Globus pallidus (tissue), 1 donor: ENCODE measurements around the gene EPB41L4B.
"Not testable (repeated sequence)": the region's sequence is repeated elsewhere in the genome, so short reads cannot be mapped to it uniquely, and the experiment has no call there.

ENCODE experiments used
- DNase-seq: peaks from one replicate; pipeline ENCODE4 v3.0.0-alpha.2; 2015; ENCODE audit warnings: low spot score

EPB41L4B gene

DNA sequence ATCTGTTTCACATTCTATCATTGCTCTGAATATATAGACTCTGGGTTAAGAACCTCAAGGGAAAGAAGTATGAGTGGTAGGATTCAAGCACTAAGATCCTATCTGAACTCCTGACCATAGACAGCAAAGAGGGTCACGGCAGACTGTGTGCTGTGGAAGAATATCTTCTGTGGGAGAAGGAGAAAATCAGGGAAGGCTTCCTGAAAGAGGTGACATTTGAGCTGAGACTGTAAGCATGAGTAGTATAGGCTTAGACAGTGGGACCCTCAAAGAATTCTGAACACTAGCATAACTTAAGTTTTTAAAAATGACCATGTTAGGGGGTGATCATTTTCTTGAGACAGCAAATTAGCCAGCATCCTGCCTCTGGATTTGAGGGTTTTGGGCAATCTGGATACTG lies 157.7 kb downstream of the EPB41L4B start:
- no peak for DNase-seq

DNA sequence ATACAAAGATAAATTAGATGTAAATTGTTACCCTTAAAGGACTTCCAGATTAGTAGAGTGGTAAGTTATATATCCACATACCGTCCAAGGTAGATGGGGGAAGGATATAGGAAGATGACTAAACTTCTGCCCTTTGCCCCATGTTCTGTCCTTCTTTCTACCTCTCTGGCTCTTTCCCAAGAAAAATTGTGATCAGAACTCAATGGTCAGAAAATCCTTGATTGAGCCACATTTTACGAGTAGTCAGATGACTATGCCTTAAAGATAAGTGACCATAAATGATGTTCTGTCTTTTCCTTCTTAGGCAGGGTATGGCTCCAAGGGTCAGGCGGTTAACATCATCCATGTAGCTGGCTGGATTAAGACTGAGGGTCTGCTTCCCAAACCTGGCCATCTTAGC lies 158.2 kb downstream of the EPB41L4B start:
- no peak for DNase-seq

DNA sequence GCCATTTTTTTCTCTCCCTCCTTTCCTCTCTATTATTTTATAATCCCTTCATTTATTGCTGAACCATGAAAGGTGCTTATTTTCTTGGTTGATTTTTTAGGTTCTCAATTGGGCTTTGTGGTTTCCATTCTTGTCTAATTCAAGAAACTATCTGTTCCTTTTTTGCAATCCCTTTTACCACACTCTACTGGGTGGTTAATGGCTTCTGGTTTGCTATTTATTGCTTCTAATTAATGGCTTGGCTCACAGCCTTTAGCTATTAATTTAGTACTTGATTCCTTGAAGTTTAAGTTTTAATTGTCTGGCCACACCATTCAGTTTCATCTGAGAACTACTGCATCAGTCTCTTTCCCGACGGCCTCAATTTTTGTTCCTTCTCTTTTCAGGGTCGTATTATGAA lies 159.4 kb downstream of the EPB41L4B start:
- DNase-seq: no peak

DNA sequence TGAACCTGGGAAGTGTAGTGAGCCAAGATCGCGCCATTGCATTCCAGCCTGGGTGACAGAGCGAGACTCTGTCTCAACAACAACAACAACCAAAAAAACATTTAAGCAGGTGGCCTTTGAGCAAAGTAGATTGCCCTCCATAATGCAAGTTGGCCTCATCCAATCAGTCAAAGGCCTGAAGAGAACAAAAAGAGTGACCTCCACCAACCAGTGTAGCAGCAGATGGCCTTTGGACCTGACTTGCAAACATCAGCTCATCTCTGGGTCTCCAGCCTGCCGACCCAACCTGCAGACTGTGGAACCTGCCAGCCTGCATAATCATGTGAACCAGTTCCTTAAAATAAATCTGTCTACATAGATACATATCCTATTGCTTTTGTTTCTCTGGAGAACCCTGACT lies 161.3 kb downstream of the EPB41L4B start:
- no peak for DNase-seq

DNA sequence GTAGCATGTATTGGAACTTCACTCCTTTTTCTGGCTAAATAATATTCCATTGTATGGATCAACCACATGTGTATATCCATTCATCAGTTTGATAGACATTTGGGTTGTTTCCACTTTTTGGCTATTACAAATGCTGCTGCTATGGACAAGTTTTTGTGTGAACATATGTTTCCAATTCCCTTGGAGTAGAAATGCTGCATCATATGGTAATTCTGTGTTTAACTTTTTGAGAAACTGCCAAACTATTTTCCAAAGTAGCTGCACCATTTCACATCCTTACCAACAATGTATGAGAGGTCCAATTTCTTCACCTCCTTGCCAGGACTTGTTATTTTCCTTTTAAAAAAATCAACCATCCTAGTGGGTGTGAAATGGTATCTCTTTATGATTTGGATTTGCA lies 162.2 kb downstream of the EPB41L4B start:
- no peak for DNase-seq

DNA sequence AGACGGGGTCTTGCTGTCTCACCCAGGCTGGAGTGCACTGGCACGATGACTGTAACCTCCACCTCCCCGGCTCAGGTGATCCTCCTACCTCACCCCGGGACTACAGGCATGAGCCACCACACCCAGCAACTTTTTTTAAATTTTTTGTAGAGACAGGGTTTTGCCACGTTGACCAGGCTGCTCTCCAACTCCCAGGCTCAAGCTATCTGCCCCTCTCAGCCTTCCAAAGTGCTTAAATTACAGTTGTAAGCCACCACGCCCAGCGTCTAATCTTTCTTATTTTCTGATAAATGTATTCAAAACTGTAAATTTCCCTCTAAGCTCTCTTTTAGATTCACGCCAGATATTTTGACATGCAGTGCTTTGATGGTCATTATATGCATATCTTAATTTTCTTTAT lies 164.2 kb downstream of the EPB41L4B start:
- DNase-seq: no peak

DNA sequence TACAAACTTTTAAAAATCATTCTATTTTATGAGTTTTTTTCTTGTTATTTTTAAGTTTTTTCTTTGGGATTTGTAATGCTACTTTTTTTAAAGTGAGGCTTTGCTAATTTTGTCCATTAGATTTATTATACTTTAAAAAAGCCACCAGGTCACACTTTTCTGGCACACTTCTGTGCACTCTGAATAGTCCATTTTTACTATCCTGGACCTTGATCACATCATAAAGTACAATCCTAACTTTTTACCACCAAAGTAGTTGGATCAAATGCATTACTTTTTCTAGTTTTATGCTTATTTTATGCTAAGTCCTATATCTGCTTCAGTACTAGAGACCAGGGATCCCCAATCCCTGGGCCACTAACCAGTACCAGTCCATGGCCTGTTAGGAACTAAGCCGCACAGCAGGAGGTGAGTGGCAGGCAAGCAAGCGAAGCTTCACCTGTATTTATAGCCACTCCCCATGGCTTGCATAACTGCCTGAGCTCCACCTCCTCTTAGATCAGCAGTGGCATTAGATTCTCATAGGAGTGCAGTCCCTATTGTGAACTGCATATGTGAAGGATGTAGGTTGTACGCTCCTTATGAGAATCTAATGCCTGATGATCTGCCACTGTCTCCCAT lies 169.8 kb downstream of the EPB41L4B start:
- DNase-seq: no peak

DNA sequence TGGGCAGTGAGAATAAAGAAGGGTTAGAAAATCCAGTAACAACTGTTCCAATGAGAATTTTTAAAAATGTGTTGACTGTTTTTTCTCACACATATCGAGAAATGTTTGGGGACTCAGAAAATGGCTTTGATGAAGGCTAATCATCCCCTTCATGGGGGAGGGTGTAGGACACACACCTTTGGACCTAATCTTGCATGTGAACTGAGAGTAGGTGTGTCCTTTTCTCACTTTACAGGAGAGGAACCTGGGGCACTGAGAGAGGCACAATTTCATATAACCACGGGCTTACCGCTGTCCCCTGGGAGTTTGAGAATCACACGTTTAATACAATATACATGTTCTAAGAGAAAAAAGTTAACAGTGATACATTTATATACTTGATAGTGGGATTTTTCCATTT lies 171.1 kb downstream of the EPB41L4B start:
- DNase-seq: no peak

DNA sequence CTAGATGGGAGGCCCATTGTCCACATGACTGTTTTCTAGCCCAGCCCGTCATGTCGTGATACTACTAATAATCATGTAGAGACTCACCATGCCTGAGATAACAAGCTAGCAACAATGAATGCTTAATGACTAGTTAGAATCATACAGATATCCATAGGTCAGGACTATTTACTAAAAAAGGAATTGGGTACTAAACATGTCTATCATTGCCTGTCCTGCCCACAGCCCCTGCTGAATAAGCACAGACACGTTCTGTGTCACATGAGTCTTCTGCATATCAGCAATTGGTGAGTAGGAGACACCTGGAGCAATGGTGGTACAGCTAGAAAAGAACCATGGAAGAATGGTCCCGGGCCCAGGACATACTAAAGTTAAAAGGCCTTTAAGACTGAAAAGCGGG lies 171.8 kb downstream of the EPB41L4B start:
- DNase-seq: no peak

DNA sequence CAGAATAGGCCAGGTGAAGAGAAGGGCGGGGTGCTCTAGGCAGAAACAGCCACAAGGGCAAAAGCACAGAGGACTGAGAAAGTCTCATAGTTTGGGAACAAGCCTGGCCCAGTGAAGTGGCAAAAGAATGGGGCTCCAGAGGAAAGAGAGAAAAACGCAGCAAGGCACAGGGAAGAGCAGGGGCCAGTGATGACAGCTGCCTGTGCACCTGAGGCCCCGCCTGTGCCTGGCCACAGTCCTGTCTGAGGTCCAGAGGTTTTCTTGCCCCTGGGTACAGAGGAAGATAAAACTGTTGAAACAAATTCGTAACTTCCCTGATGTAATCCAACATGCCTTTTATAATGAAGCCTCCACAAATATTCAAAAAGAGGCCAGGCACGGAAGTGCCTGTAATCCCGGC lies 175.8 kb downstream of the EPB41L4B start:
- DNase-seq: no peak

DNA sequence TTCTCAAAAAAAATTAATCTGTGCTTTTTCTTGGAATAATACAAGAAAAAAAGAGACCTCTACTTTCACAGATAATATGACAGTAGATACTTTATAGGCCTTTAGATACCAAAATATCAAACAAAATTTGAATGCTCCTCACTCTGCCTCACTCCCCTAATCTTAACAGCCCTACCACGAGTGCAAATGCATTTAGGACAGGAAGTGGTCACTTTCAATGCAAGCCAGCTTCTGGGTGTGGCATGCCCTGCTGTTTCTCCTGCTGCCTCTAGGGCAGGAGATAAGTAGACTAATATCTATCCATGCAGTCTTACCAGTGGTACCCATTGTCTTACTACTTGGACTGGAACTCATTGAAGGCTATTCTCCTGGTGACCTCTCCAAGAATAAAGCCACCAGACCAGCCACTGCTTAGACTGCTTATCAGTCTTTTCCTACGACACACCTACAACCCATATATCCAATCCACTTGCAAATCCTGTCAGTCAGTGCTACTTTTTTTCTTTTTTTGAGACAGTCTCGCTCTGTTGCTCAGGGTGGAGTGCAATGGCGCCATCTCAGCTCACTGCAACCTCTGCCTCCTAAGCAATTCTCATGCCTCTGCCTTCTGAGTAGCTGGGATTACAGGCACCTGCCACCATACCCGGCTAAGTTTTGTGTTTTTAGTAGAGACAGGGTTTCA lies 176.8 kb downstream of the EPB41L4B start:
- no peak for DNase-seq

DNA sequence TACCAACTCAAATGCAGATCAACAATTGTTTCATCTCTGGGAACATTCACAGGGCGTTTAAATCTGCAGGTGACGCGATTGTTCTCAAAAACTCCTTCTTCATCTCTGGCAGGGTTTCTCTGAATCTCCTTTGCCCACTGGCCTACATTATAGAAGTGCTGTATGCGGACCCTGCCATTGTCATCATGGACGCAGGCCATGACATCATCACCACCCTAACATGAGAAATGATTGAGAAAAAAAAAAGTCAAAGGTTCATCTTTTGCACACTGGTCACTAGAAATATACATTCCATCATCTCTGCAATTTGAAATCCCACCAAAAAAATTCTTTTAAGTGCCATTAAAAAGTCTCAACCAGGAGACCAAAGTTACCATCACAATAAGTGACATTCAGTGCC lies 179.5 kb downstream of the EPB41L4B start:
- DNase-seq: no peak

DNA sequence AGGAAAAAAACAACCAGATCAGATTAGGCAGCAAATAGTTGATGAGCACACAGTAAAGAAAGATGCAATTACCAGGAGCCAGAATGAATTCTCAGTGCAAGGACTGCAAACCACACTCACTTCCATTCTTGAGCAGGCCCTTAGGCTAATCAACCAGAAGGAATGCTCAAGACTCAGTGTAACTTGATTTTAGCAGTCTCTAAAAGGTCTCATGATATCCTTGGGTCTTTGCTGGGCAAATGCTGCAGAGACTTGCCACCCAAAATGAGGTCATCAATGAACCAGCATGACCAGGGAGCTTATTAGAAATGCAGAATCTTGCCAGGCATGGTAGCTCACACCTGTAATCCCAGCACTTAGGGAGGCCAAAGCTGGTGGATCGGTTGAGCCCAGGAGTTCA lies 181.0 kb downstream of the EPB41L4B start:
- no peak for DNase-seq

DNA sequence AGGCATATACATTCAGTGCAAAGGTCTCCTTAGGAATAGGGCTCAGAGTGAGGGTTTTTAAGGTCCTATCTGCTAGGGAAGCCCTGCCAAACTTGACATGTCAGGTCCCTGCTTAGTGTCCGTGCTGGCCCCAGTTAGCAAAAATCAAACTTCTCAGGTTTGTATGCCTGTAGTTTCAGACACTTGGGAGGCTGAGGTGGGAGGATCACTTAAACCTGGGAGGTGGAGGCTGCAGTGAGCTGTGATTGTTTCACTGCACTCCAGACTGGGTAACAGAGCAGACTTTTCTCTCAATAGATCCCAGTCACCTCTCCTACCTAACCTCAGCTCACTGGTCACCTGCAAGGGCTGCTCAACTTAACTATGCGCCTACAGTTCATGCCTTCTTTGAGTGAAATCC lies 182.4 kb downstream of the EPB41L4B start:
- DNase-seq: no peak

DNA sequence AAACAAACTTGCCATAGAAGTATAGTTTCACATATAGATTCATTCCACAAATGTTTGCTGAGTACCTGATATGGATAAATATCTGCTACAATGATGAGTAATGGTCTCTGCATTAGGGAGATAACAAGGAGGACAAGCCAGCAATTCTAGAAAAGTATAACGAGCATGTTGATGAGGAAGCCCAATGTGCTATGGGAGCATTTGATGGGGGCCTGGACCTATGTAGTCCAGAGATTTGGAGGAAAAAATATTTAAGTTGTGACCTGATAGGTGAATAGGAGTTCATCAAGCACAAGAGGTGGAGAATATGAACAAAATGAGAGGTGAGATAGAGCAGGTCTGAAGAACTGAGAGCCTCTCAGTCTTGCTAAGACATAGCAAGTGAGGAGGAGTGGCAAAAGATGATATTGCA lies 186.7 kb downstream of the EPB41L4B start:
- DNase-seq: no peak

DNA sequence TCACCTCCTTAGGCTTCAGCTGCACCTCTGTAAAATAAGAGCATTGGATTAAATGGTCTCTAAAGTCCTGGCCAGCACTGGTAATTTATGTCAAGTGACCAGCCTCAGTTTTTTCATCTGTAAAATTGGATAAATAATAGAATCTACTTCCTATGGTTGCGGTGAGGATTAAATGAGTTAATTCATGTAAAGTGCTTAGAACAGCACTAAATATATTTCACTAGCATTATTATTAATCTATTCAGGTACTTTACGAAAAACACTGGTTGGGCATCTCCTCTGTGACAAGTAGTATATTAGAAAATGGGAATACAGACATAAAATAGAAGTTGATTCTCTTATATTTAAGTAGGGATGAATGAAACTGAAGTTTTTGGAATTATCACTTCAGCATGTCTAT lies 187.3 kb downstream of the EPB41L4B start:
- DNase-seq: no peak

DNA sequence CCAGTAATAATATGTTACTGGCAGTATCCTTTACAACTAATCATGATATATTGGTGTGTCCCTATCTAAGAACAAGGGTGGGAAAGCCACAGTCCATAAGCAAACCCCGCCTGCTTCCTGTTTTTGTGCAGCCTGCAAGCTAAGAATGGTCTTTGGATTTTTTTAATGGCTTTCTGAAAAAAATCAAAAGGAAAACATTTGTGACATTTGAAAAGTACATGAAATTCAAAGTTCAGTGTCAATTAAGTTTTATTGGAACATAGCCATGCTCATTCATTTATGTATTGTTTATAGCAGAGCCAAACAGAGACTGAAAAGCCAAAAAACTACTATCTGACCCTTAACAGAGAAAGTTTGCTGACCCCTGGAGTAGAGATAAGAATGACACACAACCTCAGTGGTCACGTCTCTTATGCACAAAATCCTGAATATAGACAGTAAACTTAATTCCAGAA lies 188.3 kb downstream of the EPB41L4B start:
- no peak for DNase-seq

DNA sequence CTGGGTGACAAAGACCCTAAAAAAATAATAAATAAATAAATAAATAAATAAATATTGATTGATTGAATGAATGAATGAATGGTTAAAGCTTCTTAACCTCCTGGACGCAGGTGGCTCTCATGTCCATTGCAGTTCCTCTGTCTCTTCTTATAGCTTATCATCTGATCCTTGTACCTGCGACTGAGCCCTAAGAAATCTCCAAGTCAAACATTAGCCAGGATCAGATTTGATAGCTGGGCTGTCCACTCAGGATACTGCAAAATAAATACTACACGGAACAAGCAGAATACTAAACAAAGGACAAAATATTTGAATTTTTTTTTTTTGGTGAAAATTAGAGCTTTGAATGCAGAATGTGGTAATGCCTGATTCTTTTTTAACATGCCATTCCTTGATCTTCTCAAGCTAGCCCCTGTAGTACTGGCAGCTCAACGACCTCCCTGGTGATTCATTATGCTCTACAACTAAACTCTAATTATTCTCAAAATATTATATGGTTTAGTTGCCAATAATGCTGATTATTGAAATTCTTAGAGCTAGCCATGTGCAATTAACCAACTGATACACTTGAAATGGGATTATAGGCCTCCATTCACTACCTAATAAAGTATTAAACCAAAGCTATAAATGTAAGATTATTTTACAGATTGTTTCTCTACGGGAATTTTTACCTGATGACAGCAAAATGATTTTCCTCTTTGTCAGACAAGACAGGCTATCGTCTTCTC lies 191.2 kb downstream of the EPB41L4B start:
- DNase-seq: no peak

DNA sequence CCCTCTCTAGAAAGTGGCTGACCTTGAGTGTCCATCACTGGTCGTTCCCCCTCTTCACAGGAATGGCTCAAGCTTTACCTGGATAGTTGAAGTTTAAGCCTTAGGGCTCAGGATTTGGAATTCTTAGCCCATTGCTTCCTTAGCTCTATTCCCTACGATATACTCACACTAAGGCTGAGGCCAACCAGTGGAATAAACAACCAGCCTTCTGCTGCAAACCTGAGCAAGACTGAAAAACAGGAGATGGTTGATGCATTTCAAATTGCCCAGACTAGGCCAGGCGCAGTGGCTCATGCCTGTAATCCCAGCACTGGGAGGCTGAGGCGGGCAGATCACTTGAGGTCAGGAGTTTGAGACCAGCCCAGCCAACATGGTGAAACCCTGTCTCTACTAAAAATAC lies 194.2 kb downstream of the EPB41L4B start:
- DNase-seq: not testable (repeated sequence)

DNA sequence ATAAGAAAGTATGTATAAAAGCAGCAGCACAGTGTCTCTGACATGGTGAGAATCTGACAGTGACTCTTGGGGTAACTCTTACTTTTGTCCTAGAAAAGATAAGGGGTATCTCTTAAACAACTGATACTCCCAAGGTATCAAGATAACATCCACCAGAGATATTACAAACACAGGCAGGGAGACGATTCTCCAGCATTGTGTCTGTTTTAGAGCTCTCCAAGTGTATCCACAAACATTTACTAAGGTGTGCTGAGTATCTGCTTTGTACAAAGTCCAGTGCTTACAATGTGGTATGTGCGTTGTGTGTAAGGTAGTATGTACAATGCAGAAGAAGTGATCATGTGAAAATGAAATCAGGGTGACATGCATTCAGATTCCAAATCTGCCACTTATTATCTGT lies 196.7 kb downstream of the EPB41L4B start:
- no peak for DNase-seq

DNA sequence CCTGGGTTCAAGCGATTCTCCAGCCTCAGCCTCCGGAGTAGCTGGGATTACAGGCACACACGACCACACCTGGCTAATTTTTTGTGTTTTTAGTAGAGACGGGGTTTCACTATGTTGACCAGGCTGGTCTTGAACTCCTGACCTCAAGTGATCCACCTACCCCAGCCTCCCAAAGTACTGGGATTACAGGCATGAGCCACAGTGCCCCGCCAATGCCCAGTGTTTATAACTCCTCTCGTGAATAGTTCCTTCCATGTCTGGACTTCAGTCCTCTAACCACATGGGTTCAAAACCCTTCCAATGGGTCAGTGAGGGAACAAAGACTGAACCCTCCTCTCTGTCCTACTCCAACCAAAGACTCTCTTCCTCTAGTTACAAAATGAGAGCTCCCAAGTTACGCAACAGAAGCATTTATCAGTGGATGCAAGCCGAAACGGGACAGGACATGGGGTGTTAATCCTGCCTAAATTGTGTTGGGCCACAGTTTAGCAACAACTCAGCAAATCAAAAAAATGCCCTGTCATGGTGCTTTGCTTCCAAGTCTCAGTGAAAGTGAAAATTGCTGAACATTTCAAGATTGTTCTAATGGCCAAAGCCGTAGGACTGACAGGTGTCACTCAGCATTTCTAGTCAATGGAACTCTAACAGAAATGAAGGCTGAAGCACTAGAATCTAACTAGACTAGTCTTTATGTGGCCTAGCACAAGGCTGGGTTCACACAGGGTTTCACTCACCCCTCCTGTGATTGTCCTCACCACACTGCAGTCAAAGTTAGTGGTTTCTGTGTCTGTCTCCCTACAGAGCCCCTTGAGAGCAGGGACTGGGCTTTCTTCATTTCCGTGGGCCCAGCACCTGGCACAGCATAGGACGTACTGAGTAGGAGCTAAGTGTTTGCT lies 197.9 kb downstream of the EPB41L4B start:
- DNase-seq: no peak
